SW480 (cell line): ENCODE results near the gene WDCP.
"Not testable (repeated sequence)": the region's sequence is repeated elsewhere in the genome, so short reads cannot be mapped to it uniquely, and the experiment has no call there.

Experiments used
- DNase-seq: peaks from one replicate; pipeline ENCODE4 v3.0.0-alpha.2; 2016; ENCODE audit warnings: low spot score

The WDCP gene

DNA sequence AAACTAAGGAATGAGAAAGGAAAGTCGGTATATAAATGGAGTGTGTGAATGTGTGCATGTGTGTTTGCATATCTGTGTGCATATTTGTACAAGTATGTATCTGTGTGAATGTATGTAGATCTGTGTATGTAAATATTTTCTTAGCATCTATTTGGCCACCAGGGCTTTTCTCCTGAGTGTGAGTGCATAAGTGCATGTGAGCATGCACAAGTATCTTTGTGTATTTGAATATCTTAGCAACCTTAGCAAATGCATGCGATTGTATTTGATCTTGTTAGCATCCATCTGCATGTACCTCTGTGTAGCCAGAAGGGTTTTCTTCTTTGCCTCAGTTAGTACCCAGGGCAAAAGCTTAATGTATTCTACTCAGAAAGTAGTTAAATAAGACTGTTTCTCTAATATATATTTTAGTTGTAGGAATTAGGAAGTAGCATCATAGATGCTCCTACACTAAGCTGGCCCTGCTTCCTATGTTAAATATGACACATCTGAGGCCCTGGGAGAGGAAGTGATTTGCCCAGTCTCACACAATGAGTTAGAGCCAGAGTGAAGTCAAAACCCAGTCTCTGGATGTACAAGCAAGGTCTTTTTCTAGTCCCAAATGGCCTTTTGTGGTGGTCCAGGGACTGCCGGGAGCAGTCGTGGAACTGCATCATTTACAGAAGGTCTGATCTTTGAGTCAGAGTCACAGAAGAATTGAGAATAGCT, 11.5 kb upstream of the WDCP start:
- no peak for DNase-seq

DNA sequence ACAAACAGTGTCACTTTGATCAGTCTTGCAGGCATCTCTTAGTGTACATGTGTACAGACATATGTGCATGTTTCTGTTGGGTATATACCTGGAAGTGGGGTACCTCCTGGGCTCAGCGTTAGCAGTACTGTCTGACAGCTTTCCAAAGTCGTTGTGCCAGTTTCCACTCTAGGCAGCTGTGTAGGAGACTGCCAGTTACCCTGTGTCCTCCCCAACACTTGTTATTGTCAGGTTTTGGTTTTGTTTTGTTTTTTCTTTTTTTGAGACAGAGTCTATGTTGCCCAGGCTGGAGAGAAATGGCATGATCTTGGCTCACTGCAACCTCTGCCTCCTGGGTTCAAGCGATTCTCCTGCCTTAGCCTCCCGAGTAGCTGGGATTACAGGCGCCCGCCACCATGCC, 8.6 kb upstream of the WDCP start:
- no peak for DNase-seq

DNA sequence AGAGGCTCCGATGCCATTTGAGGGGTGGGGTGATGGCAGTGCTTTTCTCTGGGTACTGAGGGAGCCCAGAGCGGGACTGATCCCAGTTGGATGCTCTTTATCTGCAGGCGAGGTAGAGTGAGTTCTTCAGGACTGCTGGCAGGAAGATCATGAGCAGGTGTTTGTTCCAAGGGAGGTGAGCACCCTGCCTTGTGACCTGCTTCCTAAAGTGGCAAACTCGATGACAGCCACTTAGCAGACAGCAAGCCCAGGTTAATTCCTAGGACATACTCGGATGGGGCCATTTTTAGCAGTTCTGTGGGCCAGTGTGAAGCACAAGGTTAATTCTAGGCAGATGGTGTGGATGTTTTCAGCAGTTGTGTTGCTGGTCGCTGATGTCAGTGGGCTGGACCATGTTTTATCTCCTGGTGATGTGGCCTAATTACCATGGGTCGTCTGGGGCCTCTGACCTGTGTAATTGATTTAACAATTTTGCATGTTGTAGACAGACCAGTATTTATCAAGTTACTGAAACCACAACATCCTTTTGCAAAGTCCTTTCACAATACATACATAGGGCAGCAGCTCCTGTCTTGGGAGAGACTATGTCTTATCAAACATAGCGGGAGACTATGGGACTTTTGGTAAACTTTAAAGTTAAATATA, 7.3 kb upstream of the WDCP start:
- DNase-seq, result no peak

GRCh38 chr2:24052951-24053350, 5.8 kb upstream of the WDCP start:
- no peak for DNase-seq

DNA sequence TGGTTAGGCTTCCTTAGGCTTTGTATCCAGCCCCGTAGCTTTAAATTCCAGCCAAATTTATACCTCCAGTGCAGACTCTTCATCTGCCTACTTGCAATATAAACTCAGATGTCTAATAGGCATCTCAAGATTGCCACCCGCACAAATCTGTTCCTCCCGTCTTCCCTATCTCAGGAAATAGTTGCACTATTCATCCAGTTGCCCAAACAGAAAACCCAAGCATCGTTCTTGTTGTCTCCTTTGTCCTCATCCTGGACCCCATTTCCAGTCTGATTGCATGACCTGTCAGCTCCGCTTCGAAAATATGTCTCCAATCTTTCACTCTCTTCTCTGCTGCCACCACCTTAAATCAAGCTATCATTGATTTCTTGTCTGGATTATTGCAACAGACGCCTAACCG, 4.6 kb upstream of the WDCP start:
- DNase-seq, result no peak

- peak; percentile 8 for DNase-seq
These were observed 3.1 kb upstream of the WDCP start for GRCh38 chr2:24050041-24050979.

DNA sequence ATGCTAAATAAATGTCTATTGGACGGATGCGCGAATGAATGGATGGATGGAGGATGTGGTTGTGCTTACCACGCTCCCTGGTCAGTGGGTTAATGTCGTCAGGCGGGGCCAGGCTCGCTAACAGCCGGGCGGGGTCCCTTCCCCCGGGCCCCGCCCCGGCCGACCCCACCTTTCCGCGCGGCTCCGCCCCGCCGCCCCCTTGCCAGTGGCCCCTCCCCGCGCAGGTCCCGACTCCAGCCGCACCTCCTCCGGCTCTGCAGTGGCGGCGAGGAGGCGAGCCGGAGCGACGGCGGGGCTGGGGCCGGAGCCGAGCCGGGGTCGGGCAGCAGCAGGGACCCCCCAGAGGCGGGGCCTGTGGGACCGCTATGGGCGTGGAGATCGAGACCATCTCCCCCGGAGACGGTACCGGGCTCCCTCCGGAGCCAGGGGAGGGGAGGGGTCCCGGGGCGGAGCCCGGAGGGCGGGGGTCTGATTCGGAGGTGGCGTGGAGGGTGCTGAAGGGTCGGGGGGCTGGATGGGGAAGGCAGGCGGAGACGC, 2.4 kb upstream of the WDCP start, which contains the start of gene FKBP1B:
Gene FKBP1B (plus strand): TSS at position 257 of the 537 bp plus-strand sequence. CDS start 109 bp downstream, at position 366.
- peak; percentile 78 for DNase-seq

DNA sequence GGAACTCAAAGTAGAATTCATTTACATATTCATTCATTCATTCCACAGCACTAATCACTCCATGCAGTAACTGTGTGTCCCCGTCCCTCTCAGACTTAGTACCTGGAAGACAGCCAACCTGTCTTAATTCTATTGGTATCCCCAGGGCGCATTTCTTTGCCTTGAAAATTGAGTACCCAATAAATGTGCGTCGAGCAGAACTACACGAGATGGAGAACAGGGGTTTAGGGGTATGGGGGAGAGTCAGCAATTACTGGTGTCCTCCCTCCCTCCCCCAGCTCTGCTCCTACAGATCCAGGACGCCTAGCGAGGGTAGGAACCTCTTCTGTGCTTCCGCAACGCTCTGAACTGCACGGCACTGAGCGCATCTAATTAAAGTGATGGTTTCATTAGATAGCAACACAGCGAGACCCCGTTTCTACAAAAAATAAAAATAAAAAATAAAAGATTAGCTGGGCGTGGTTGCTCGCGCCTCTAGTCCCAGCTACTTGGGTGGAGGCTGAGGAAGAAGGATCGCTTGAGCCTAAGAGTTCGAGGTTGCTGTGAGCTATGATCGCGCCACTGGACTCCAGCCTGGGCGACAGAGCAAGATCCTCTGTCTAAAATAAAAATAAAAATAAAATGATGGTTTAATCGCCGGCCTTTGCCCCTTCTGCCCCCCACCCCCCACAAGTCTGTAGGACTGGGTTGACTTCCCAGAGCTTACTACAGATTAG, 1.7 kb upstream of the WDCP start:
- no peak for DNase-seq

DNA sequence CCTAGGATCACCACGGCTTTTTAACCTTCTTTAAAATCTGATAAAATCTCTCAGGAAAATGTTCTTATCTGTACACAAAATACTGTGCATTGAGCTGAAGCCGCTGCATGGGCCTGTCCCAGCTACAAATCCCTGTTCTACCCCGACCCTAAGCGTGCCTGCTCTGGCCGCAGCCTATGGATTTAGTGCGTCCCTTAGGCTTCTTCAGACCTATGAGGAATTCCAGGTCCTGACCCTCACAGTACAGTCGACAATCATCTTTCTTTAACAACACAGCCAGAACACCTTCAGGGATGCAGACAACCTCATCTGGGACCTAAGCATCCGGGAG, 477 bp upstream of the WDCP start:
- DNase-seq, result no peak

DNA sequence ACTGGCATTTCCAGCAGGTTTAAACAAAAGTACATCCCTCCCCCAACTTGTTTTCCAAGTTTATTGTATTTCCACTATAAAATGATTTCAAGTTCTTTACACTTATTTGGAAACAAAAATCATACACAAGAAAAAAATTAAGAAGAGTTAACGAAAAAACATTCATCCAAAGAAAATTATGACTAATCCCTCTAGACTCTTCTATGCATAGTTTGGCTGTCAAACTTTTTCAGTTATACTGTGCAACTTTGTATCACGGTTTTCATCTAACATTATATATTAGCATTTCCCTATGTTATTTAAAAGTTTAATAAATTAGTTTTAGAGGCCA, 627 bp downstream of the WDCP start:
- DNase-seq, result no peak

- DNase-seq, result no peak
These were observed 1.4 kb downstream of the WDCP start for GRCh38 chr2:24045511-24046508.

GRCh38 chr2:24043133-24043532, 4.1 kb downstream of the WDCP start:
- DNase-seq, result not testable (repeated sequence)

DNA sequence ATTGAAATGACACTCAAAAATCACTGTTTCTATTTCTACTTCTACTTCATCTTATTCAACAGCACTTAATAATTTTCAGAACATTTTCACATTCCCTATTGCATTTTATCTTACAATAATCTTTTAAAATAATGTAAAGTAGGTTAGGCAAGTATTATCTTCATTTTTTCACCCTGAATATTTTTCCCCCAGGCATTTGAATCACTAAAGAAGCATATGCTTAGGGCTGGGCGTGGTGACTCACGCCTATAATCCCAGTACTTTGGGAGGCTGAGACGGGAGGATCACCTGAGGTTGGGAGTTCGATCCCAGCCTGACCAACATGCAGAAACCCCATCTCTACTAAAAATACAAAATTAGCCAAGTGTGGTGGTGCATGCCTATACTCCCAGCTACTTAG, 6.7 kb downstream of the WDCP start:
- DNase-seq, result no peak

DNA sequence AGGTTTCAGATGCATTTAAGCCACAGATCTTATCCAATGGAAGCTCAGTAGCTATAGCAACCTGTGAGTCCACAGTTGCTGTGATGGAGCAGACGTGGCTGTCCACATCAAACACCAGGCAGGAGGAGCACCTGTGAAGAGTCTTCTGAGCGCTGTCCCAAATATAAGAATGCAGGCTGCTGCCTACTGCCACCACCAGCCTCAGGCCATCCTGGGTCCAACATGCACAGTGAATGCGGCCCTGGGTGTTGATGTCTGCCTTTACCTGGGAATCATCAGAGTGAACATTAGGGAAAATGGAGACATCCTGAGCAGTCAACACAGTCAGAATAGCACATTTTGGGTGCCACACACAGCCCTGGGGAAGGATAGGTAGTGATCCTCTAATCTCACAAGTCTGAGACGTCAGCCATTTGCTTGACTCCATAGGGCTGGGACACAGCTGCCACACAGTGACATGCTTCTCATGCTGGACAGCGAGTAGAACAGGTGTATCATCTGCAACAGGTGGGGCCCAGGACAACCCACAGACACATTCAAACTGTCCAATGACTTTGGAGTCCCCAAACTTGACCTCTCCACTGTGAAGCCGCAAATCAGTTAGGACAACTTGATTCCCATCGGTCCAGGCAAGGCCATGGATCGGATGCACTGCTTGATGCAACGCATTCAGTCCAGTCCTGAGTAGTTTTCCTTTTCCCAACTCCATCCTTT, 8.2 kb downstream of the WDCP start:
- DNase-seq, result no peak

DNA sequence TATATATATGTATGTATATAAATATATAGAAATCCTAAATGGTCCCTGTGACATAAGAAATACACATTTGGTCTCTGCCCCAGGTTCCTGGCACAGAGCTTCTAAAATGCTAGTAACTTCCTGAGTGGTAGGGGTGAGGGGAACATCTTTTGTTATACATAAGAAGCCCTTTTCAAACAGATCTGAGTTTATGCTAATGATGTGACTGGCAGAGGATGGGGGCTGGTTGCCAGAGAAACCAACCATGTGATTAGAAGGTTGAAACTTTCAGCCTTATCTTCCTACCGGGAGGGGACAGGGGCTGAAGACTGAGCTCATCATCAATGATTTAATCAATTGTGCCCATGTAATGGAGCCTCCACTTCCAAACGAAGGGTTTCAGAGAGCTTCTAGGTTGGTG, 21.0 kb downstream of the WDCP start:
- DNase-seq, result no peak

DNA sequence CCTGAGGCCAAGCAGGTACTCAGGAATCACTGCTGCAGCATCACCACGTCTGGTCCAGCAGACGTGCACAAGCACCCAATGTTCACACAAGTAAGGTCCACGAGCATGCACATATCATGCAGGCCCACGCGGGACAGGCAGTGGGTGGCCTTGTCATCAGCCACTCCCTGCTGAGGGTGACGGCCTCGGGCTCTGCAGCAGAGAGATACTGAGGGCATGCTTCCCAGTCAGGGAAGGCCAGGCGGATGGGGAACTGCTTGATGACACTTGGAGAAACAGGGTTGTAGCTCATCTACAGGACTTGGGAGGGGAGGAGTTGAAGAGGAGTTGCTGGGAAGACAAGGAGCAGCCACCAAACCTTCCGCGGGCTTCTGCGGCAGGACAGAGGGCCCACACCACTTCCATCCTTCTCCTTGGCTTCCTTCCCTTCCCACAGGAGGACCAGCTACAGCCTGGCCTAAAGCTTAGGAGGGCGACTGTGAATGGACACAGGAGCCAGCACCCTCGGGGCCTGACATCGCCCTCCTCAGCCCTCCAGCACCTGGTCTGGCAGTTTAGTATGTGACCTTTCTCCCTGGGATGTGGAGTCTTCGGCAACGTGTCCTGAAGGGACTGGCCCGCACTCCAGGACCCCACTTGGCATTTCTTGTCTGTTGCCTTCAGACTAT, 22.1 kb downstream of the WDCP start:
- DNase-seq, result no peak

GRCh38 chr2:24024018-24024417, 23.2 kb downstream of the WDCP start:
- no peak for DNase-seq

GRCh38 chr2:24022975-24023575, 24.1 kb downstream of the WDCP start:
- no peak for DNase-seq

DNA sequence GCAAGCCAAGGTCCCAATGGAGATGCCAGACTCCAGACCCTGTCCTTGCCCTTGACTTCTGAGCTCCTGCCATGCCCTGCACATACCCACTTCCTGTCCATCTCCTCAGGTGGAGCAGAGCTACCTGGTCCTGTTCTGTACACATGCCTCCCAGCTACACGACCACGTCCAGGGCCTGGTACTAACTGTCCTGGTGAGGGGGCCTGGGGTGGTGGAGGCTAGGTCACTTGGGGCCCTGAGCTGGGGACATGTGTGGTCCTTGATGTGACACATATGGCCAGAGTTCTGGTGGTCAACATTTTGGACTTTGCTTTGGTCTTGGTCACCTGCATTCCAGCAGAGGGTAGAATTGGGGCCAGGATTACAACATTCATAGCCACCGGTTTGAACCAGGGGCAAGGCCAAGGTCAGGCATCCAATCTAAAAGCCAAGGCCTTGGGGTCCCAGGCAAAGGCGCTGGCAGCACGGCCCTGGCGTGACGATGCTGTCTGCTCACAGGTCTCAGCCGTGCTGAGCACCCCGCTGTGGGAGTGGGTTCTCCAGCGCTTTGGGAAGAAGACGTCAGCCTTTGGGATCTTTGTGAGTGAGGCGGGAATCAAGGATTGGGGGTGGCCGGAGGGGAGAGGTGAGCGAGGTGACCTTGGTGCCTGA, 24.7 kb downstream of the WDCP start:
- no peak for DNase-seq
